ENCODE measurements around the gene GAL3ST1. TPM values are rescaled to one million over a fixed set of nuclear protein-coding genes. Genes with fewer than 3 reads are reported as not detected.

The GAL3ST1 gene
- total and polyA plus RNA-seq, 2 of the 8 experiments (the other 6 are each of a cell fraction or from before 2014, with no cell fraction given) = 11.0 to 32.5 TPM

- TF ChIP-seq CHD7 (IDR thresholded peaks at IDR 0.05; ENCODE audit: insufficient replicate concordance, low read length) = no peak
- no peak for TF ChIP-seq SIN3A (conservative IDR thresholded peaks at IDR 0.05 in 1 of 2, IDR thresholded peaks at IDR 0.05 in 1 of 2; ENCODE audit: low read depth in 1 of 2, low read length in 2 of 2)
- TF ChIP-seq BACH1 (IDR thresholded peaks at IDR 0.05; ENCODE audit: low read length) = no peak
- TF ChIP-seq SIRT6 (IDR thresholded peaks at IDR 0.05; ENCODE audit: low read length) = no peak
- no peak for TF ChIP-seq EP300 (IDR thresholded peaks at IDR 0.05; ENCODE audit: borderline replicate concordance in 1 of 2, low read depth in 2 of 2, low read length in 2 of 2)
Observed at GRCh38 chr22:30542811-30543188, 31.7 kb downstream of the GAL3ST1 start (continued).

Measured in H1 (cell line).